A673 (cell line): ENCODE measurements around the gene ARMH3.

ENCODE experiments used
- CTCF ChIP-seq: fragments of 300-800, 200-600 bp; sonication (generic); conservative IDR thresholded peaks from 2 replicates; pipeline ENCODE4 v1.5.1; 2017; ENCODE audit warnings: low read depth, mild to moderate bottlenecking, antibody characterized with exemption, low read length, moderate library complexity, mixed read lengths
- EZH2 ChIP-seq: fragments of 200-600 bp; sonication (generic); IDR thresholded peaks from 2 replicates; pipeline ENCODE4 v1.6.1; 2017; ENCODE audit warnings: borderline replicate concordance, low read depth, mild to moderate bottlenecking, mixed read lengths, antibody characterized with exemption, low read length; ENCODE audit not compliant: poor library complexity, severe bottlenecking

DNA sequence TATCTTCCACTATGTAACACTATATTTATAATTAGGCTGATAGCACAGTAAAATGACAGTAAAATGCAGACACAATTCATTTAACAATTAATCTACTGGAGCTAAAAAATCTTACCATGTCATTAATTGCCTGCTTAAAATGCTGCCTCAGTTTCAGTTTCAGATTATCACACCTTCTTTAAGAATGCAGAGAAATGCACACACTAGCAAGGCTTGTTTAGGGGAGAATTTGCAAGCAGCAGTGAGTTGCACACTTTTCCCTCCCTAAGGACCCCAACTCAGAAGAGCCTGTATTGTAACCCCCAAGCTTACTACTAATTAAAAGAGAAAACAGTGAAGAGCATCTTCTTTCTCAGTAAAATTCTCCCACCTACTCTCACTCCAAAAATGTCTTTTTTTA, 132.7 kb downstream of the ARMH3 start:
- TF ChIP-seq CTCF (no peak), EZH2 (no peak)
